HG03280 (cell line): ENCODE measurements around the gene PLEKHM3.

ENCODE experiments used
- ATAC-seq: cut with Tn5 transposase; IDR thresholded peaks from one replicate; pipeline ENCODE4 v1.9.1; 2021; ENCODE audit warnings: mild to moderate bottlenecking, moderate library complexity; ENCODE audit not compliant: unreplicated experiment

The PLEKHM3 gene

DNA sequence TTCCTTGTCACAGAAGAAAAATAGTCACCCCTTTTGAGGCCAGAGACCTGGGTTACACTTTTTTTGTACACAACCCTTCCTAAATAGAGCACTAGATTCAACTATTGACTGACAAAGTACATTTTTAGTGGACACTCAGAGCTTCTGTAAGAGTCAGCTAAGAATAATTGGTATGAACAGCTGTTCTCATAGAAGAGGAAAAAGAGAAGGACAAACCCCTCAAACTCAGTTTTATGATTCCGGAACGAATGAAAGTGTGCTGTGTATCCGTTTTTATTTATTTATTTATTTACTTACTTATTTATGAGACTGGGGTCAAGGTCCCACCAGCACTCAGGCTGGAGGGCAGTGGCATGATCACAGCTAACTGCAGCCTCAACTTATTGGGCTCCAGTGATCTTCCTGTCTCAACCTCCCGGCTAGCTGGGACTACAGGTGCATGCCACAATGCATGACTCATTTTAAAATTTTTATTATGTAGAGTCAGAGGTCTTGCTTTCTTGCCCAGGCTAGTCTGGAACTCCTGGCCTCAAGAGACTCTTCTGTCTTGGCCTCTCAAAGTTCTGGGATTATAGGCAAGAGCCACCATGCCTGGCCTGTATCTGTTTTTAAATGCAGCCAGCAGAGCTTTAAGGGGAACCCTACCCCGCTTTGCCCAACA is 219.6 kb downstream of the PLEKHM3 start:
- no peak for ATAC-seq

- no peak for ATAC-seq
Measured at GRCh38 chr2:207802650-207803049, 222.7 kb downstream of the PLEKHM3 start.

DNA sequence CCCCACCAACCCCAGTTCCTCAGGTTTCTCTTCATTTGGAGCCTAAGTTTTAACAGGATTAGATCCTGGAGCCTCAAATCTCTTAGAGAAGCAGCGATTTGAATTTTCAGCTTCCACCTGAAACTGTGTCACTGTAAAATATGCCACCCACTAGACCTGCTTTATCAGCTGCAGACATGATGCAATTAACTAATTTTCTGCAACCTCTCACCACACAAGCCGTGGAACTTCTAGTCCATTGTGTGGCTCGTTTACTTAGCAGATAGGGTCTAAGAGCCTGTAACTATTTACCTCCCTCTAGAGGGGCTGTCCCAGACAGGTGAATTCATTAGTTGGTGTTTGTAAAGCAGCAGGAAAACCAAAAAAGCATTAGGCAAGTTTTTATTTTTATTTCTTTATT is 224.1 kb downstream of the PLEKHM3 start:
- no peak for ATAC-seq

GRCh38 chr2:207796585-207797350 is 228.6 kb downstream of the PLEKHM3 start:
- ATAC-seq, result no peak

DNA sequence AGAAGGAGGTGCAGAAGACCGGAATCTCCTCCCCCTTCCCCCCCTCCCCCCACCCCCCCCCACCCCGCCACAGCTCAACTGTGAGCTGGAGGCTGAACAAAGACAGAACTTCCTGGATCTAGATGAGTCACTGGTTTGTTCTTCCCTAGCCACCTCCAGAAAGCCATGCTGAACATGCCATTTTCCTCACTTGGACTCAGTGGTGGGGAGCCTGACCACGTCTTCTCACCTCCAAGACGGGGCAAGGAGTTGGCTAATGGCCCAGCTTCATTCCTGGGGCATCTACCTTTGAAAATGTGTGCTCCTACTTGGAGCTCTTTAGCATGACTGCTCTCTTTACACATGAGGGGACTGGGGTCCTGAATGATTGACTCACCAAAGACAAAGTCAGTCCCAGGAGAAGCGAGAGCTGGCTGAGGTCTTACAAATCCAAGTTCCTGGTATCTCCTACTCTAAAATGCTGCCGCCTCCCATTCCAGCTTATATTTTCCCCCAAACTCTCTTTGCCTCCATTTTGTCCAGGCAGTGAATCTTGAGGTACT is 233.0 kb downstream of the PLEKHM3 start:
- ATAC-seq, result no peak

GRCh38 chr2:207791579-207792243 is 233.6 kb downstream of the PLEKHM3 start:
- no peak for ATAC-seq

GRCh38 chr2:207790898-207791297 is 234.4 kb downstream of the PLEKHM3 start:
- ATAC-seq, result no peak

DNA sequence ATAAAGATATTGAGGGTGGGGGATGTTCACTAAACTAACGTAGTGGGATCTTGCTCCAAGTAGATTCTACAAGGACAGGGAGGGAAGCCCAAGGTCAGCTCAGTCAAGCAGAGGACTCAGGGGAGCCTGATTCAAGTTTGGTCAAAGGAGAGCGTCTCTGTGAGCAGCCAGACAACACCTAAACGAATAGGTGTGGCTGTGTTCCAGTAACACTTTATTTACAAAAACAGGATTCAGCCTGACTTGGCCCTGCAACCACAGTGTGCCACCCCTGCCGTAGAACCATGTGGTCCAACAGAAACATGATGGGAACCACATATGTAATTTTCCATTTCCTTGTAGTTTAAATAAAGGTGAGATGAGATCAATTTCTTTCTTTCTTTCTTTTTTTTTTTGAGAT is 237.5 kb downstream of the PLEKHM3 start:
- ATAC-seq, result no peak

DNA sequence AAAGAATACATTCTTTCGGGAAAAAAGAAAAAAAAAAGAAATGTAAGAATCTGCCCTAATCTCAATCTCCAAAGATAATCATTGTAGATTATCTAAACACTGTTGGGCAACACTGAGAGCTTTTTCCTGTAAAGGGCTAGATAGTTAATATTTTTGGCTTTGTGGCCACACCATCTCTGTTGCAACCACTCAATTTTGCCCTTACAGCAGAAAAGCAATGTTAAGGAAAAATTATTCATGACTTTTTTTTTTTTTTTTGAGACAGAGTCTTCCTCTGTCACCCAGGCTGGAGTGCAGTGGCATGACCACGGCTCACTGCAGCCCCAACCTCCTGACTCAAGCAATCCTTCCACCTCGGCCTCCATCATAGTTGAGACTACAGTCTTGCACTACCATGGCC is 238.3 kb downstream of the PLEKHM3 start:
- no peak for ATAC-seq

DNA sequence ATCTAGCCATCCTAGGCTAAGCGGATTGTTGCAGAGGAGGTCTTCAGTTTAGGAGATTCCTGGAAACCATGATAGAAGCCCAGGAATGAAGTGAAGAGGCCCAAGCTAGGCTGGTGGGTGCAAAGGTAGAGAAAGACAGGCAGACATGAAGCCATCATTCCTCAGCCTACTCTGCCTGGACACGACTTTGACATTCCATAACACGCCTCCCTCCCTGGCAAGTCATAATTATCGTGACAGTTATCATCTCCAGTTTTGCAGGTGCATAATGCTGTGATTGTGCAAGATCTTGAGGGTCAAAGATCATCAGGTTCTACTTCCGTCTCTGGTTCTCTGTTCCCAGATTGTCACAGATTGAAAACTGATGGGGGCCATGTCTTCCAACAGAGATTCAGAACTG is 240.4 kb downstream of the PLEKHM3 start:
- ATAC-seq, result no peak

DNA sequence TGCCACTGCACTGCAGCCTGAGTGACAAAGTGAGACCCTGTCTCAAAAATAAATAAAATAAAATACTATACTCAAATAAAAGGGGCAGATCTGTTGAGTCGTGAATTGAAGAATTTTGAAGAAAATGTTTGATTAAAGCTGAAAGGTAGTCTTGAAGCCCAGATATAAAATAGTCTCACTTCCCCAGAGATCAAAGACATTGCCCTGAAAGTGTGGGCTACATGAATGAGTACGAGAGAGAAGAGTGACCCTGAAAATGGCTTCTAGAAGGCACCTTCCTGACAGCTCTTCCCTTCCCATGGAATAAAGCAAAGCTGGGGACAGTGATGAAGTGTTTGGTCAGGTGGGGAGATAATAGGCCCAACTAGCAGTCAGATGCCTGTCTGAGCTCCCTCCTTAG is 241.8 kb downstream of the PLEKHM3 start:
- ATAC-seq, result no peak

- ATAC-seq, result no peak
Measured at GRCh38 chr2:207782238-207783030, 242.9 kb downstream of the PLEKHM3 start.

DNA sequence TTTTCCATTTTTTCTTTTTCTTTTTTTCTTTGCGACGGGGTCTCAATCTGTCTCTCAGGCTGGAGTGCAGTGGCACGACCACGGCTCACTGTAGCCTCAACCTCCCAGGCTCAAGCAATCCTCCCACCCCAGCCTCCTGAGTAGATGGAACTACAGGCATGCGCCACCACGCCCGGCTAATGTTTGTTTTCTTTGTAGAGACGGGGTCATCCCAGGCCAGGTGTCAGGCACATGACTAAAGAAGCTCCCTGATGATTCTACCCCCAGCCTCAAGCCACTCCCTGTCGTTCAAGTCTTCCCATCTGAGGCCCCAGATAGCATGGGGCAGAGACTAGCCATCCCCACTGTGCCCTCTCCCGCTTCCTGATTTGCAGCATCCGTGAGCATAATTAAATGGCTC is 245.8 kb downstream of the PLEKHM3 start:
- ATAC-seq, result no peak

DNA sequence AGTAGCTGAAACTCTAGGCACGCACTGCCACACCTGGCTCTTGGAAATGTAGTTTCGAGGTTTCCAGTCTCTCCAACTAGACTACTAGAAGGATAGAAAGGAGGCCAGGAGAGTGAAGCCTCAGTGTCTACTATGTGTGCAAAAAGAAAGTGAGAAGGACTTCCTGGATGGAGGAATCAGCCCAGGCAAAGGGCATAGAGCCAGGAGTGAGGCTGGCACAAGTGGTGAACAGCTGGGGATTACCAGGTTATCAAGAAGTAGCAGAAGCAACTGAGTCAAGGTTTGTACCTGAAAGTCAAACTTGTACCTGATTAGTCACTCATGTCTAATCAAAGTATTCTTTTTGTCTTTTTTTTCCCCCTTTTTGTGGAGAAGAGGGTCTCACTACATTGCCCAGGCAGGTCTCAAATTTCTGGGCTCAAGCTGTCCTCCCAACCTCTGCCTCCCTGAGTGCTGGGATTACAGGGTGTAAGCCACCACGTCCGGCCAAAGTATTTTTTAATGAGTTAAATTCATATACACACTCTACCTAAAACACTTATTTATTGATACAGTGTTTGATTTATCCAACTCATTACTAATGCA is 246.9 kb downstream of the PLEKHM3 start:
- no peak for ATAC-seq

GRCh38 chr2:207777124-207777523 is 248.2 kb downstream of the PLEKHM3 start:
- ATAC-seq, result no peak

- no peak for ATAC-seq
Measured at GRCh38 chr2:207775473-207775872, 249.9 kb downstream of the PLEKHM3 start.

GRCh38 chr2:207772844-207773205 is 252.5 kb downstream of the PLEKHM3 start:
- no peak for ATAC-seq

- no peak for ATAC-seq
Measured at GRCh38 chr2:207772081-207772843, 253.1 kb downstream of the PLEKHM3 start.

GRCh38 chr2:207771421-207771820 is 253.9 kb downstream of the PLEKHM3 start:
- ATAC-seq, result no peak
